Glomerular visceral epithelial cell (primary cell): ENCODE results near the gene SMYD3.

Source experiments
- DNase-seq: peaks from one replicate; pipeline ENCODE4 v3.0.0-alpha.2; 2016; ENCODE audit errors: extremely low spot score

The SMYD3 gene

DNA sequence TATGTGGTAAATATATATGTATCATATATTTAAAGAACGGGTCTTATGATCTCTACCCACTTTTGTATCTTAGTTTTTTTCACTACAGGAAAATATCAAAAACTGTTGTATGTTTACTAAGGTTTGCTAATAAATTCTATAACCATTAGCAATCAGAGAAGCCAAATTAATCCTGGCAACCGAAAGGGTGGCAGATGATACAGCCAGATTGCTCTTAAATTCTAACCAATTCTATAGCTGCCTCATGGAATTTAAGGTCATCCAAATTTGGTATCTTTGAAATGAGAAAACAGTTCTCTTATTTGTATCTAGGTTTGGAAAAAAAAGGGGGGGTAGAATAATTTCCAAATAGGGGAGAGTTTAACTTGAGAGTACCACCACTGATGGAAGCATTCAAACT is 591.2 kb downstream of the SMYD3 start:
- no peak for DNase-seq

GRCh38 chr1:245915406-245915805 is 591.7 kb downstream of the SMYD3 start:
- no peak for DNase-seq

DNA sequence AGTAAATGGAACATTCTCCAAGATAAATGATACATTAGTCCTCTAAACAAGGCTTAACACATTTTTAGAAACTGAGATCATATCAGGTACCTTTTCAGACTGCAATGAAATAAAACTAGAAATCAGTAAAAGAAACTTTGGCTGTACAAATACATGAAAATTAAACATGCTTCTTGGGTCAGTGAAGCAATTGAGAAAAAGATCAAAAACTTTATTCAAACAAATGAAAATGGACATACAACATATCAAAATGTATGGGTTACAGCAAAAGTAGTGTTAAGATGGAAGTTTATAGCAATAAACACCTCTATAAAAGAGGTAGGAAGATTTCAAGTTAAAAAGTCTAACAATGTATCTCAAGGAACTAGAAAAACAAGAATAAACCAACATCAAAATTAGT is 598.5 kb downstream of the SMYD3 start:
- DNase-seq: no peak

DNA sequence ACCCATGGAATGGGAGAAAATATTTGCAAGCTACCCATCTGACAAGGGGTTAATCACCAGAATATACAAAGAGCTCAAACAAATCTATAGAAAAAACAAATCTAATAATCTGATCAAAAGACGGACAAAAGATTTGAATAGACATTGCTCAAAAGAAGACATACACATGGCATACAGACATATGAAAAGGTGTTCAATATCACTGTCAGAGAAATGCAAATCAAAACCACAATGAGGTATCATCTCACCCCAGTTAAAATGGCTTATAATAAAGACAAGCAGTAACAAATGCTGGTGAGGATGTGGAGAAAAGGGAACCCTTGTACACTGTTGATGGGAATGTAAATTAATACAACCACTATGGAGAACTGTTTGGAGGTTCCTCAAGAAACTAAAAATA is 600.9 kb downstream of the SMYD3 start:
- no peak for DNase-seq

DNA sequence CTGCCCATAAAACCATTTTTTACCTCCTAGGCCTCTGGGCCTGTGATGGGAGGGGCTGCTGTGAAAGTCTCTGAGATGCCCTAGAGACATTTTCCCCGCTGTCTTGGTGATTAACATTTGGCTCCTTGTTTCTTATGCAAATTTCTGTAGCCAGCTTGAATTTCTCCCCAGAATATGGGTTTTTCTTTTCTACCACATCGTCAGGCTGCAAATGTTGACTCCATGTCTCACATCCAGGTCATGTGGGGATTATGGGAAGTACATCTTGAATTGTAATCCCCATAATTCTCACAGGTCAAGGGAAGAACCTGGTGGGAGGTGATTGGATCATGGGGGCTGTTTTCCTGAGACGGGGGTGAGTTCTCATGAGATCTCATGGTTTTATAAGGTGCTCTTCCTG is 603.2 kb downstream of the SMYD3 start:
- no peak for DNase-seq

DNA sequence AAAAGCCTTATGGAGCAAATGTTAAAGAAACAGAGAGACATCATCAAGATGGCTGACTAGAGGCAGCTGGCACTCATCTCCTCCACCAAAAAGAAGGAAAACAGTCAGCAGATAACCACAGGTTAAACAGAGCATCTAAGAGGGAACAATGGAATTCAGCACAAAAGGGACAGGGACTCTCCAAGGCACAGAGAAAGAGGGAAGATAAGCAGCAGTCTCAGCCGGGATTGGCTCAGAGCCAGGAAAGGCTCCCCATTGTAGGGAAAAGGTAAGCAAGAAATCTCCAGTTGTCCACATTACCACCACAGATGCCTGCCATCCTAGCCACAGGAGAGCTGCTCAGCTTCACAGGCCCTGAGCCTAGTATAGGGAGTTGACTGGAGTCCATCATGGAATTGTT is 605.5 kb downstream of the SMYD3 start:
- DNase-seq: no peak

- DNase-seq: no peak
Measured at GRCh38 chr1:245901037-245901436, 606.0 kb downstream of the SMYD3 start.

GRCh38 chr1:245898581-245898980 is 608.5 kb downstream of the SMYD3 start:
- no peak for DNase-seq

- no peak for DNase-seq
Measured at GRCh38 chr1:245896258-245896657, 610.8 kb downstream of the SMYD3 start.

DNA sequence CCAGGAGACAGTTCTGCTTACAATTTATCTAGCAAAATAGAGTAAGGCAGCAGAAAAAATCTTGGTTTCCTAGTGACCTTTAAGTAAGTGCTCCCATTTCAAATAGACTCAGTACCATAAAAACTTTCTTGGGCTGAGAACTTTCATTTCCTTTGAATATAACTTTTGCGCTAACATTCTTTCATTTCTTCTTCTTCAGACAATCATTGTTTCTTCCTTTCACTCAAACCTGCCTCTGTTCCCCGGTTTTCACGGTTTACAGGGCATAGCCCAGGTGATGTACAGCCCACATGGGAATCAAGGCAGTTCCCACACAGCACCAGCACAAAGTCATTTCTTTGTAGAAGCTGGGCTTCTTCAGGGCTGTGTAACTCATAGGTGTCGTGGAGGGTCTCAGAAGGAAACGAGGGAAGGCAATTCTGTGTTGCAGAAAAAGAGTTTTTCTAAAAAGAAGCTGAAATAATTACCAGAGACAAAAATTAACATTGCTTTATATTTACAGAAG is 611.6 kb downstream of the SMYD3 start:
- DNase-seq: no peak

DNA sequence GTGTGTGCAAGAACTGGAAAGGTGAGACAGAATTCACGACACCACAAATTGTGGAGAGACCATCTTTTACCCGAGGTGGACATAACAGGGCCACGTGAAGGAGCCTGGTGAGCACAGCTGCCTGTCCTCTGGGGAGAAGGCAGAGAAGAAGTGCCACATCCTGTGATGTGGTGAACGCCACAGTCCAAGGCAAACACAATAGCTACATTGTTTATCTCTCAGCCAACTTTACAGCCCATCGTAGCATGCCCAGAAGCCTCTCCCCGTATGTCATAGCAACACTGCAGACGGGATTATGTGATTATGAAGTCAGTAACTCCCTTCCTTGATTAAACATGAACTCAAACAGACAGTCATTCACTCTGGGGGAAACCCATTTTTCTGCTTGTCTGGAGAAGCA is 612.2 kb downstream of the SMYD3 start:
- no peak for DNase-seq

GRCh38 chr1:245893025-245893424 is 614.1 kb downstream of the SMYD3 start:
- no peak for DNase-seq

DNA sequence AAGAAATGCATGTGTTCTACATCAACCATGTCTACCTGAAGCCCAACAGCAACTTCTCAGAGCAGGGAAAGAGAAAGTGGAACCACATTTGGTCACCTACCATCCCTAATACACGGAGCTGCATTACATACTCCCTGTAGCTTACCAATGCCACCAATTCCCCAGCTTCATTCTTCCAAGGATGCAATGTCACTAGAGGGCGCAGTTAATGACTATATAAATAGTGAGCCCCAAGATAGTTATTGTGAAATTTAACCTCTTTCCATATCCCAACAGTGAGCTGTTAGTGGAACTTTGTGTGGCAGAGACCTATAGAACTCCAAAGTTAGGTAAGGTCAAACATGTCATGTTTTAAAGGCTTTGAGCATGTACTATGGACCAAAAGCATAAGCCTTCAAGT is 618.3 kb downstream of the SMYD3 start:
- no peak for DNase-seq

DNA sequence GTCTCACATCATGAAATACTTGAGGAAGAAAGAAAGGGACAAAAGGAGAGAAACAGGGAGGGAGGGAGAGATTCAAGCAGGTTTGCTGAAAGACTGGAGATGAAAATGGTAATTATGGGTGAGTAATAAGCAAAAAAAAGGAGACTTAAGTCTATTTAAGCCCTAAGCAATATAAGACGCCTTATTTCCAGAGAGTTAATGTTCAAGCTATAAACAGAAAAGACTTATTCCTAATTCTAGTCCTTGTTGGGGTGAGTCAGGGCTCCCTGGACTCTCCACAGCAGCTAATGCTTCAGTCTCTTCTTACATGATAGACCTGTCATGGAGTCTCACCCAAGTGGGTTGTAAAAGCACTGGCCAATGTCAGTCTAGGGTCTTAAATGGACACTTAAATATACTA is 619.2 kb downstream of the SMYD3 start:
- DNase-seq: no peak

- DNase-seq: no peak
Measured at GRCh38 chr1:245881767-245882391, 625.2 kb downstream of the SMYD3 start.

DNA sequence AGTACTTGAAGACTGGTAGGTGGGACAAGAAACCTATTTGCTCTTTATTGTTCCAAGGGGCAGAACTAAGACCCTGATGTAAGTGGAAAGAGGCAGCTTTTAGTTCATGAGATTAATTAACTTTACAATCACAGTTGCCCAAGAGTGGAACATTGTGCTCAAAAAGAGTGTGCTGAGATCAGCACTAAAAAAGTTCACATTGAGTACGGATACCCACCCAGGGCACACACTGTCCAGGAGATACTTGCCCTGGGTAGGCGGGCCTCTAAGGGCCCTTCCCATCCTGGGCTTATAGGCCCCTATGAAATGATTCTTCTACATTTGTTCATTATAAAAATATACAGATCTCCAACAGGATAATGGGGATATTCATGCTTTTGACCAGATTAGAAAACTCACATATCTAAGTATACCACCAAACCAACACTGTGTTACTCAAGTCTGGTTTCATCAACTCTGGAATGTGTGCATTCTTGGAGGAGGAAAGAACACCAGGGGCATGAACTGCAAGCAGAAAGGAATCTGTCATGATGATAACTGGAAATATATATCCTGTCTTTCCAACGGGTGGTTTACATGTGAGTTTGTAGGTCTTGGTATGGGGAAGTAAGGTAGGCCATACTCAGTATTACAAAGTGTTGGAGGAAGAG is 626.2 kb downstream of the SMYD3 start:
- DNase-seq: peak; percentile 59

- DNase-seq: no peak
Measured at GRCh38 chr1:245879091-245879490, 628.0 kb downstream of the SMYD3 start.

DNA sequence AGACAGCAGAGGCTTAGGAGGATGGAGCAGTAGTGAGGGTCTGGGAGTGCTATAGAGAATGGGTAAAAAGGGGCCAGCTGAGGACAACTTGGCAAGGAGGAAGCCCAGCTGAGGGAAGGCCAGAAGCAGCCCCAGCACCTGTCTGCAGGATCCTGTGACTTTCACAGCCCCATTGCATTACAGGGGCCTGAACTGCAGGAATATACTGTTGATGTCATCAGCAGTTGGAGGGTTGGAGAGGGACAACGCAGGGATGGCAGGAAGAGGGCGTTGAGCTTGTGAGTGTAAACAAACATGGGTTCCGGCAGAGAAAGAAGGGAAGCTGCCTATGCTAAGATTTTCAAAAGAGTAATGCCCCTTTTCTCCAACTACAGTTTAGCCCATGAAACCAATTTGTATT is 628.5 kb downstream of the SMYD3 start:
- DNase-seq: no peak

DNA sequence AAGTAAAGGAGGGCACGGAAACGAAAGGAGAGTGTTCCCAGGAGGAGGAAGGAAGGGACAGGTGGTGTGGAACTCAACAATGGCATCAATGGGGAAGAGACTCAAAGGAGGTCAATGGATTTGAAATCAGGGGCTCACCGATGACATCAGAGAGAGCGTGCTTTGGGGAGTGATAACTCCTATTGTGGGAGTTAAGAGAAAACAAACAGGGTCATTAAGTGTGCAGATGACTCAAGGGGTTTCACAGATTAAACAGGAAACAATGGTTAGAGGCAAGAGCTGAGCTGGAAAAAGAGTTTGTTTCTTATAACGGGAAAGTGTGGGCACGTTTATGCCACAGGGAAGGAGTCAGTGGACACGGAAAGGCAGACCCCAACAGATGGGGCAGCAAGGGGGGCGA is 629.1 kb downstream of the SMYD3 start:
- no peak for DNase-seq

DNA sequence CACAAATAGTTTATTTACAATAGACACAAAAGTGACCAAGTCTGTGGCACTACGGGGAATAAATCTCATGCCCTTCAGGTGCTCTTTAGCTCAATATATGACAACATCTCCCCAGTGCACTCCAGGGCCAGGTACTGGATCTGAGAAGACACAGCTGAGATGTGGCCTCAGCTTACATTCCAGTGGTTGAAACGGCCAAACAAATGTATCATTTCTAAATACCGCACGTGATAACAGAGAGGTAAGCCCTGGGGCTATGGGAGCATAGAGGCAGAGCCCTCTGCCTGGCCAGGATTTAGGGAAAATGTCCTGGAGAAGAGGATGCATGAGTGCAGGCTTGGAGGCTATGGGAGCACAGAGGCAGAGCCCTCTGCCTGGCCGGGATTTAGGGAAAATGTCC is 630.5 kb downstream of the SMYD3 start:
- no peak for DNase-seq

GRCh38 chr1:245875581-245876261 is 631.4 kb downstream of the SMYD3 start:
- DNase-seq: no peak

DNA sequence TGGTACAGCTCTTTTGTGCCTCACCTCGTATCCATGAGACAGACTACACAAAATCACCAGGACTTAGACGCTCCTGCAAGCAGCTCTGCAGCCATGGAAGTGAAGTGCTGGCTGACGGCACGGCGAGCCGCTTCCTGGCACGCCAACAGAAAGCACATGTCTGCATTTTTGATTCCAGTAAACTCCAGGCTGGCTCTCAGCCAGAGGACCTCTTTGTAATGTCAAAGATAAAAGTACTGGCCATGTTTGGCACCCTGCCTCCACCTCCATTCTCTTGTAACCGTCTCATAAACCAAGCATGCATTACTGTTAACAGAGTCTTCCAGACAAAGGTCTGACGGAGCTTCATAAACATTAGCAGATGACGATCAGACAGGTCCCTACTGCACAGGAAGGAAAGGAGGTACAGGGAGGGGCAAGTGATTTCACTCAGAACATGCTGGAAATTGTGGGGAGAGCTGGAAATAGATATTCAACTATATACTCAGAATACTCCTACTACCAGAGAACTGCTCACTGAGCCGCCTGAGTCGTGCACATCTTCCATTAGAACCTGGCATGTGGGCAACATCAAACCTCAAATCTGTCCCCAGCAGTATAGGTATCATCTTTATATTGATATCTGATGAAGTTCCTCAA is 632.0 kb downstream of the SMYD3 start:
- peak; percentile 90 for DNase-seq
